ENCODE results near the gene CFAP20DC. TPM values are rescaled to one million over a fixed set of nuclear protein-coding genes. Genes with fewer than 3 reads are reported as not detected.

The CFAP20DC gene
- total and polyA plus RNA-seq, 2 experiments from 2014 or later, result 7.4 to 11.4 TPM

DNA sequence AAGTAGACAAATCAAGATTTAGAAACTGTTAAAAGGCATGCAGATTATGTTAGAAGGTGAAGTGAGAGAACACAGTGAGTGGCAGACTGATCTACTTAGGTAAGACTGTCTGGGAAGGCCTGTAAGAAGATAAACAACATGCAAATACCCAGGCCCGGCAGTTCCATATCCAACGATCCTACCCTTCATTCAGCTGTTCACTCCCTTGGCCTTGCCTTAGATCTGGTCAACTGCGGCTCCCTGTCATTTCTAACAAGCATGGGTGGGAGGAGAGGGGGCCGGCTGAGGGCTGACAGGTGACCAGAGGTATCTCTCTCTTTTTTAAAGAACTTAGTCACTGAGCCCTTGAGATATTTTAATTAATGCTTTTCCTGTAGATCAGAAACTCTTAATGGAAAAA is 298.6 kb downstream of the CFAP20DC start:
- H3F3A ChIP-seq (replicated peaks; ENCODE audit: low read depth), result no peaks in the 10 kb centered on the region
- H3K4me1 Mint-ChIP-seq, result no peaks in the 10 kb centered on the region
- no peak overlapping the region for H3K27ac Mint-ChIP-seq
- no peaks in the 10 kb centered on the region for H3K4me1 ChIP-seq (ENCODE audit: insufficient read depth)
- no peaks in the 10 kb centered on the region for H3K36me3 Mint-ChIP-seq (ENCODE audit: low read depth)
- H3K9me2 ChIP-seq (ENCODE audit: insufficient read depth), result no peaks in the 10 kb centered on the region
- no peak overlapping the region for H3K27ac ChIP-seq (ENCODE audit: low read depth)
- no peaks in the 10 kb centered on the region for H3K9me3 Mint-ChIP-seq
- H3K79me2 ChIP-seq (replicated peaks; ENCODE audit: insufficient read depth), result no peaks in the 10 kb centered on the region
- H3K4me3 Mint-ChIP-seq, result no peak overlapping the region
- no peak for TF ChIP-seq ZNF462 (CRISPR knock-in tag; IDR thresholded peaks at IDR 0.05)
- no peak for TF ChIP-seq STAT1 (IDR thresholded peaks at IDR 0.05; ENCODE audit: unreplicated experiment)
- TF ChIP-seq, protein P1, sequence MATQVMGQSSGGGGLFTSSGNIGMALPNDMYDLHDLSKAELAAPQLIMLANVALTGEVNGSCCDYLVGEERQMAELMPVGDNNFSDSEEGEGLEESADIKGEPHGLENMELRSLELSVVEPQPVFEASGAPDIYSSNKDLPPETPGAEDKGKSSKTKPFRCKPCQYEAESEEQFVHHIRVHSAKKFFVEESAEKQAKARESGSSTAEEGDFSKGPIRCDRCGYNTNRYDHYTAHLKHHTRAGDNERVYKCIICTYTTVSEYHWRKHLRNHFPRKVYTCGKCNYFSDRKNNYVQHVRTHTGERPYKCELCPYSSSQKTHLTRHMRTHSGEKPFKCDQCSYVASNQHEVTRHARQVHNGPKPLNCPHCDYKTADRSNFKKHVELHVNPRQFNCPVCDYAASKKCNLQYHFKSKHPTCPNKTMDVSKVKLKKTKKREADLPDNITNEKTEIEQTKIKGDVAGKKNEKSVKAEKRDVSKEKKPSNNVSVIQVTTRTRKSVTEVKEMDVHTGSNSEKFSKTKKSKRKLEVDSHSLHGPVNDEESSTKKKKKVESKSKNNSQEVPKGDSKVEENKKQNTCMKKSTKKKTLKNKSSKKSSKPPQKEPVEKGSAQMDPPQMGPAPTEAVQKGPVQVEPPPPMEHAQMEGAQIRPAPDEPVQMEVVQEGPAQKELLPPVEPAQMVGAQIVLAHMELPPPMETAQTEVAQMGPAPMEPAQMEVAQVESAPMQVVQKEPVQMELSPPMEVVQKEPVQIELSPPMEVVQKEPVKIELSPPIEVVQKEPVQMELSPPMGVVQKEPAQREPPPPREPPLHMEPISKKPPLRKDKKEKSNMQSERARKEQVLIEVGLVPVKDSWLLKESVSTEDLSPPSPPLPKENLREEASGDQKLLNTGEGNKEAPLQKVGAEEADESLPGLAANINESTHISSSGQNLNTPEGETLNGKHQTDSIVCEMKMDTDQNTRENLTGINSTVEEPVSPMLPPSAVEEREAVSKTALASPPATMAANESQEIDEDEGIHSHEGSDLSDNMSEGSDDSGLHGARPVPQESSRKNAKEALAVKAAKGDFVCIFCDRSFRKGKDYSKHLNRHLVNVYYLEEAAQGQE (IDR thresholded peaks at IDR 0.05; ENCODE audit: unreplicated experiment), result no peak
- no peak for TF ChIP-seq EZH2 (IDR thresholded peaks at IDR 0.05; ENCODE audit: low read depth, unreplicated experiment)
- no peak for TF ChIP-seq ZNF114 (CRISPR knock-in tag; IDR thresholded peaks at IDR 0.05)
- TF ChIP-seq POLR2AphosphoS5 (IDR thresholded peaks at IDR 0.05; ENCODE audit: low read depth), result no peak
- no peak for TF ChIP-seq EZH2phosphoT487 (IDR thresholded peaks at IDR 0.05; ENCODE audit: unreplicated experiment)
- TF ChIP-seq ZNF331 (CRISPR knock-in tag; IDR thresholded peaks at IDR 0.05; ENCODE audit: low read depth), result no peak
- no peak for TF ChIP-seq JUNB (IDR thresholded peaks at IDR 0.05; ENCODE audit: unreplicated experiment)
- TF ChIP-seq ETS1 (IDR thresholded peaks at IDR 0.05), result no peak
- TF ChIP-seq CREB1 (CRISPR knock-in tag; IDR thresholded peaks at IDR 0.05; ENCODE audit: low read depth), result no peak
- TF ChIP-seq, protein P2, sequence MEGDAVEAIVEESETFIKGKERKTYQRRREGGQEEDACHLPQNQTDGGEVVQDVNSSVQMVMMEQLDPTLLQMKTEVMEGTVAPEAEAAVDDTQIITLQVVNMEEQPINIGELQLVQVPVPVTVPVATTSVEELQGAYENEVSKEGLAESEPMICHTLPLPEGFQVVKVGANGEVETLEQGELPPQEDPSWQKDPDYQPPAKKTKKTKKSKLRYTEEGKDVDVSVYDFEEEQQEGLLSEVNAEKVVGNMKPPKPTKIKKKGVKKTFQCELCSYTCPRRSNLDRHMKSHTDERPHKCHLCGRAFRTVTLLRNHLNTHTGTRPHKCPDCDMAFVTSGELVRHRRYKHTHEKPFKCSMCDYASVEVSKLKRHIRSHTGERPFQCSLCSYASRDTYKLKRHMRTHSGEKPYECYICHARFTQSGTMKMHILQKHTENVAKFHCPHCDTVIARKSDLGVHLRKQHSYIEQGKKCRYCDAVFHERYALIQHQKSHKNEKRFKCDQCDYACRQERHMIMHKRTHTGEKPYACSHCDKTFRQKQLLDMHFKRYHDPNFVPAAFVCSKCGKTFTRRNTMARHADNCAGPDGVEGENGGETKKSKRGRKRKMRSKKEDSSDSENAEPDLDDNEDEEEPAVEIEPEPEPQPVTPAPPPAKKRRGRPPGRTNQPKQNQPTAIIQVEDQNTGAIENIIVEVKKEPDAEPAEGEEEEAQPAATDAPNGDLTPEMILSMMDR (conservative IDR thresholded peaks at IDR 0.05; ENCODE audit: low read depth in 2 of 2), result no peak
- no peak overlapping the region for H3K4me3 ChIP-seq
- no peak for ATAC-seq
- H3K4me2 ChIP-seq, result no peak overlapping the region
- no peaks in the 10 kb centered on the region for H4K20me1 ChIP-seq (replicated peaks; ENCODE audit: insufficient read depth)
- no peaks in the 10 kb centered on the region for H3K27me3 Mint-ChIP-seq (ENCODE audit: insufficient read depth, low read depth, poor library complexity)
- no peaks in the 10 kb centered on the region for H3K27me3 ChIP-seq (ENCODE audit: insufficient read depth)
- no peaks in the 10 kb centered on the region for H3K36me3 ChIP-seq (ENCODE audit: insufficient read depth)
- no peak overlapping the region for H2AFZ ChIP-seq
- DNase-seq (ENCODE audit: low spot score), result no peak
